ENCODE data around the gene RHOU. TPM values are rescaled to one million over a fixed set of nuclear protein-coding genes. Genes with fewer than 3 reads are reported as not detected.

The RHOU gene
- total and polyA plus RNA-seq, 10 of the 15 experiments (the other 5 are each of a cell fraction or from before 2014, with no cell fraction given), result not detected

DNA sequence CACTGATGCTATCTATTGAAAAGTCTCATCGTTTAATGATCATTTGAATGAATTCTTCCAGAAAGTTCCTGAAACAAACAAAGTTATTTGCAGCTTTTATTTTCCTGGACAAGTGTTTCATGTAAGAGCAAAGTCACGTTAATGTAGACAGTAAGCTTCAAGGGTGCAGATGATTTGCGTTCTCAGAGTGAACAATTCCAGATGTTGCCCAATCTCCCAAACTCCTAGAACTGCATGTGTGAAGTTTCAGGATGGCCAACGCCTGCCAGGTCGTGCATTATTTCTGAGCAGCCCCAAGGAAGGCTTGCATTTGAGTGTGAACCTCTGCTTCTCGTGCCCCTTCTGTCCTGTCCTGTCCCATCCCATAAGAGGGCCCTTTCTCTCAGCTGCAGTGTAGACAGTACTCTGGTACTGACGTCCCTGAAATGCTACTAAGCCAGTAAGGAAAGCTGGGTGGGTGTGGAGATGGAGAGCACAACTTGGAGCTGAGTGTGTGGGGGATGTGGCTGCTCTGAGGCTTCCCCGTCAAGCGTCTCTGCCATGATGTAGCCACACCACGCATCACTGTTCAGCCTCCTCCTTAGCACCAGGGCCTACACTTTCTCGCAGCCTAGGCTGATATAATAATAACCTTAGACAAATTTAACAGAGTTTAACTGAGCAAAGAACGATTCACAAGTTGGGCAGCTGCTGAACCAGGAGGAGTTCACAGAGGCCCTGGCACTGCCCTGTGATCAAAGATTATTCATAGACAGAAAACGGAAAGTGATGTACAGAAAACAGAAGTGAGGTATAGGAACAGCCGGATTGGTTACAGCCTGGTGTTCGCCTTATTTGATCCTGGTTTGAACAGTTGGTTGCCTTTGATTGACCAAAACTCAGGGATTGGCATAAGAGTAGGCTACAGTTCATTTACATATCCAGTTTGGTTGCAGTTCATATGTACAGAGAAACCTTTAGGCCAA lies 50.4 kb downstream of the RHOU start:
- ChIA-PET SMC1A (ENCODE audit: uncharacterized antibody, unreplicated experiment) (no interaction called here), RAD21 (ENCODE audit: unreplicated experiment) (interaction anchor here (0.7 kb wide), 1 partner anchor 89 kb away, joined by 3 read pairs; no protein-coding TSS in a partner anchor), CTCF (no interaction called here), POLR2A (no interaction called here)
- no peak overlapping the region for H3K27ac ChIP-seq (ENCODE audit: control insufficient read depth, insufficient read depth)
- DNase-seq (ENCODE audit: low read depth, low spot score) (no peak), ATAC-seq (no peak), FAIRE-seq (no peak)
- no peaks in the 10 kb centered on the region for H4K20me1 ChIP-seq (ENCODE audit: control insufficient read depth, insufficient read depth)
- H3K4me3 ChIP-seq, result no peak overlapping the region
- BruUV-seq (replicated peaks), result no TSS peak
- WGBS (ENCODE audit: insufficient coverage, insufficient replicate concordance, low lambda C conversion rate, missing lambda C conversion rate), result 35% methylated on average over 15 of the region's 15 CpGs
- no peaks in the 10 kb centered on the region for H3K4me1 ChIP-seq (ENCODE audit: control insufficient read depth, insufficient read depth, low read length)
- H3K9me3 ChIP-seq (replicated peaks; ENCODE audit: control insufficient read depth, insufficient read depth, low read length), result no peaks in the 10 kb centered on the region
- in situ Hi-C loops (cut with MboI) (no loop called here), intact Hi-C loops (cut with micrococcal nuclease; ENCODE audit: unreplicated experiment) (no loop called here)
- no peak overlapping the region for H2AFZ ChIP-seq (ENCODE audit: control insufficient read depth, low read depth, low read length)
- H3K36me3 ChIP-seq (ENCODE audit: control insufficient read depth in 2 of 2, insufficient read depth in 2 of 2, low read length in 1 of 2), result no peaks in the 10 kb centered on the region
- no peak overlapping the region for H3K4me2 ChIP-seq (ENCODE audit: control insufficient read depth, insufficient read depth)
- no peak overlapping the region for H3K9ac ChIP-seq (ENCODE audit: control insufficient read depth, insufficient read depth, low read length)
- H3K79me2 ChIP-seq (ENCODE audit: control insufficient read depth, insufficient read depth, low read length), result no peaks in the 10 kb centered on the region
- peaks cover 0 to 1% of the 10 kb centered on the region in 2 experiments; a peak in 1 of 4 replicates for H3K27me3 ChIP-seq (replicated peaks in 1 of 2; ENCODE audit: control insufficient read depth in 2 of 2, insufficient read depth in 2 of 2, low read length in 1 of 2)
- TF ChIP-seq ASH2L (IDR thresholded peaks at IDR 0.05; ENCODE audit: borderline replicate concordance, low read depth), result no peak
- TF ChIP-seq ETV6 (conservative IDR thresholded peaks at IDR 0.05 in 1 of 2, IDR thresholded peaks at IDR 0.05 in 1 of 2; ENCODE audit: borderline replicate concordance in 1 of 2, low read depth in 1 of 2), result no peak
- no peak for TF ChIP-seq BRCA1 (IDR thresholded peaks at IDR 0.05; ENCODE audit: low read depth, low read length)
- TF ChIP-seq YBX1 (IDR thresholded peaks at IDR 0.05), result no peak
- TF ChIP-seq MEF2B (IDR thresholded peaks at IDR 0.05; ENCODE audit: partially characterized antibody, poor library complexity, severe bottlenecking), result no peak
- TF ChIP-seq ZSCAN29 (IDR thresholded peaks at IDR 0.05), result no peak
- TF ChIP-seq, protein P1, sequence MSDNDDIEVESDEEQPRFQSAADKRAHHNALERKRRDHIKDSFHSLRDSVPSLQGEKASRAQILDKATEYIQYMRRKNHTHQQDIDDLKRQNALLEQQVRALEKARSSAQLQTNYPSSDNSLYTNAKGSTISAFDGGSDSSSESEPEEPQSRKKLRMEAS (IDR thresholded peaks at IDR 0.05; ENCODE audit: low read depth, low read length), result no peak
- no peak for TF ChIP-seq TCF12 (IDR thresholded peaks at IDR 0.05; ENCODE audit: low read depth, low read length)
- TF ChIP-seq PAX8 (IDR thresholded peaks at IDR 0.05), result no peak
- no peak for TF ChIP-seq DPF2 (IDR thresholded peaks at IDR 0.05)
- TF ChIP-seq, protein P2, sequence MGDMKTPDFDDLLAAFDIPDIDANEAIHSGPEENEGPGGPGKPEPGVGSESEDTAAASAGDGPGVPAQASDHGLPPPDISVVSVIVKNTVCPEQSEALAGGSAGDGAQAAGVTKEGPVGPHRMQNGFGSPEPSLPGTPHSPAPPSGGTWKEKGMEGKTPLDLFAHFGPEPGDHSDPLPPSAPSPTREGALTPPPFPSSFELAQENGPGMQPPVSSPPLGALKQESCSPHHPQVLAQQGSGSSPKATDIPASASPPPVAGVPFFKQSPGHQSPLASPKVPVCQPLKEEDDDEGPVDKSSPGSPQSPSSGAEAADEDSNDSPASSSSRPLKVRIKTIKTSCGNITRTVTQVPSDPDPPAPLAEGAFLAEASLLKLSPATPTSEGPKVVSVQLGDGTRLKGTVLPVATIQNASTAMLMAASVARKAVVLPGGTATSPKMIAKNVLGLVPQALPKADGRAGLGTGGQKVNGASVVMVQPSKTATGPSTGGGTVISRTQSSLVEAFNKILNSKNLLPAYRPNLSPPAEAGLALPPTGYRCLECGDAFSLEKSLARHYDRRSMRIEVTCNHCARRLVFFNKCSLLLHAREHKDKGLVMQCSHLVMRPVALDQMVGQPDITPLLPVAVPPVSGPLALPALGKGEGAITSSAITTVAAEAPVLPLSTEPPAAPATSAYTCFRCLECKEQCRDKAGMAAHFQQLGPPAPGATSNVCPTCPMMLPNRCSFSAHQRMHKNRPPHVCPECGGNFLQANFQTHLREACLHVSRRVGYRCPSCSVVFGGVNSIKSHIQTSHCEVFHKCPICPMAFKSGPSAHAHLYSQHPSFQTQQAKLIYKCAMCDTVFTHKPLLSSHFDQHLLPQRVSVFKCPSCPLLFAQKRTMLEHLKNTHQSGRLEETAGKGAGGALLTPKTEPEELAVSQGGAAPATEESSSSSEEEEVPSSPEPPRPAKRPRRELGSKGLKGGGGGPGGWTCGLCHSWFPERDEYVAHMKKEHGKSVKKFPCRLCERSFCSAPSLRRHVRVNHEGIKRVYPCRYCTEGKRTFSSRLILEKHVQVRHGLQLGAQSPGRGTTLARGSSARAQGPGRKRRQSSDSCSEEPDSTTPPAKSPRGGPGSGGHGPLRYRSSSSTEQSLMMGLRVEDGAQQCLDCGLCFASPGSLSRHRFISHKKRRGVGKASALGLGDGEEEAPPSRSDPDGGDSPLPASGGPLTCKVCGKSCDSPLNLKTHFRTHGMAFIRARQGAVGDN (IDR thresholded peaks at IDR 0.05), result no peak
- TF ChIP-seq FOXK2 (IDR thresholded peaks at IDR 0.05), result no peak
- TF ChIP-seq, protein P3, sequence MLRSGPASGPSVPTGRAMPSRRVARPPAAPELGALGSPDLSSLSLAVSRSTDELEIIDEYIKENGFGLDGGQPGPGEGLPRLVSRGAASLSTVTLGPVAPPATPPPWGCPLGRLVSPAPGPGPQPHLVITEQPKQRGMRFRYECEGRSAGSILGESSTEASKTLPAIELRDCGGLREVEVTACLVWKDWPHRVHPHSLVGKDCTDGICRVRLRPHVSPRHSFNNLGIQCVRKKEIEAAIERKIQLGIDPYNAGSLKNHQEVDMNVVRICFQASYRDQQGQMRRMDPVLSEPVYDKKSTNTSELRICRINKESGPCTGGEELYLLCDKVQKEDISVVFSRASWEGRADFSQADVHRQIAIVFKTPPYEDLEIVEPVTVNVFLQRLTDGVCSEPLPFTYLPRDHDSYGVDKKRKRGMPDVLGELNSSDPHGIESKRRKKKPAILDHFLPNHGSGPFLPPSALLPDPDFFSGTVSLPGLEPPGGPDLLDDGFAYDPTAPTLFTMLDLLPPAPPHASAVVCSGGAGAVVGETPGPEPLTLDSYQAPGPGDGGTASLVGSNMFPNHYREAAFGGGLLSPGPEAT (IDR thresholded peaks at IDR 0.05; ENCODE audit: low read depth), result no peak
- TF ChIP-seq MYB (IDR thresholded peaks at IDR 0.05; ENCODE audit: borderline replicate concordance, low read depth, low read length), result no peak
- TF ChIP-seq, protein P4, sequence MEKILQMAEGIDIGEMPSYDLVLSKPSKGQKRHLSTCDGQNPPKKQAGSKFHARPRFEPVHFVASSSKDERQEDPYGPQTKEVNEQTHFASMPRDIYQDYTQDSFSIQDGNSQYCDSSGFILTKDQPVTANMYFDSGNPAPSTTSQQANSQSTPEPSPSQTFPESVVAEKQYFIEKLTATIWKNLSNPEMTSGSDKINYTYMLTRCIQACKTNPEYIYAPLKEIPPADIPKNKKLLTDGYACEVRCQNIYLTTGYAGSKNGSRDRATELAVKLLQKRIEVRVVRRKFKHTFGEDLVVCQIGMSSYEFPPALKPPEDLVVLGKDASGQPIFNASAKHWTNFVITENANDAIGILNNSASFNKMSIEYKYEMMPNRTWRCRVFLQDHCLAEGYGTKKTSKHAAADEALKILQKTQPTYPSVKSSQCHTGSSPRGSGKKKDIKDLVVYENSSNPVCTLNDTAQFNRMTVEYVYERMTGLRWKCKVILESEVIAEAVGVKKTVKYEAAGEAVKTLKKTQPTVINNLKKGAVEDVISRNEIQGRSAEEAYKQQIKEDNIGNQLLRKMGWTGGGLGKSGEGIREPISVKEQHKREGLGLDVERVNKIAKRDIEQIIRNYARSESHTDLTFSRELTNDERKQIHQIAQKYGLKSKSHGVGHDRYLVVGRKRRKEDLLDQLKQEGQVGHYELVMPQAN (conservative IDR thresholded peaks at IDR 0.05), result no peak
- TF ChIP-seq TBL1XR1 (IDR thresholded peaks at IDR 0.05; ENCODE audit: low read depth, low read length), result no peak

All from GM12878 (cell line).